Fibroblast of lung (primary cell): ENCODE measurements around the gene CHST1. TPM values are rescaled to one million over a fixed set of nuclear protein-coding genes. Genes with fewer than 3 reads are reported as not detected.

Experiments
- DNase-seq, 2 donors: peaks; one replicate each; pipeline versions ENCODE4 v3.0.0 to v3.0.0-alpha.2; 2010; ENCODE audit warnings: low read depth in 2 of 2
- H2AFZ ChIP-seq: 2 replicates; pipeline ENCODE4 v1.5.1; 2012; ENCODE audit warnings: low read length, control low read depth, inconsistent platforms
- H3K27ac ChIP-seq: 2 replicates; pipeline ENCODE4 v1.5.1; 2011; ENCODE audit warnings: low read length, control low read depth; ENCODE audit not compliant: insufficient read depth
- H3K27me3 ChIP-seq: 2 replicates; pipeline ENCODE4 v1.5.1; 2011; ENCODE audit warnings: mild to moderate bottlenecking, low read length; ENCODE audit not compliant: control insufficient read depth, insufficient read depth
- H3K36me3 ChIP-seq: 2 replicates; pipeline ENCODE4 v1.5.1; 2011; ENCODE audit warnings: low read length; ENCODE audit not compliant: control insufficient read depth, insufficient read depth
- H3K4me1 ChIP-seq: 2 replicates; pipeline ENCODE4 v1.5.1; 2011; ENCODE audit warnings: low read length; ENCODE audit not compliant: control insufficient read depth, insufficient read depth; ENCODE audit errors: extremely low read depth
- H3K4me2 ChIP-seq: 2 replicates; pipeline ENCODE4 v1.5.1; 2011; ENCODE audit warnings: low read length, control low read depth; ENCODE audit not compliant: insufficient read depth; ENCODE audit errors: extremely low read depth
- H3K4me3 ChIP-seq, 4 experiments: fragments of 200-600 bp in 1 of 4; sonication (generic) in 1 of 4; replicated peaks in 1 of 4; 2 replicates each; pipeline ENCODE4 v1.5.1; 2011 to 2016; ENCODE audit warnings: low read length in 4 of 4, low read depth in 3 of 4, mild to moderate bottlenecking in 3 of 4, control low read depth in 2 of 4, inconsistent platforms in 1 of 4, mixed read lengths in 1 of 4; ENCODE audit not compliant: insufficient read depth in 1 of 4; ENCODE audit errors: control extremely low read depth in 1 of 4
- H3K79me2 ChIP-seq: 2 replicates; pipeline ENCODE4 v1.5.1; 2012; ENCODE audit warnings: mild to moderate bottlenecking, low read length, inconsistent platforms; ENCODE audit not compliant: control insufficient read depth, insufficient read depth
- H3K9ac ChIP-seq: 2 replicates; pipeline ENCODE4 v1.5.1; 2011; ENCODE audit warnings: mild to moderate bottlenecking, low read length, control low read depth; ENCODE audit not compliant: insufficient read depth
- H3K9me3 ChIP-seq: 2 replicates; pipeline ENCODE4 v1.5.1; 2012; ENCODE audit warnings: low read depth, low read length; ENCODE audit not compliant: control insufficient read depth, insufficient read depth
- H4K20me1 ChIP-seq: 2 replicates; pipeline ENCODE4 v1.5.1; 2011; ENCODE audit warnings: low read length; ENCODE audit not compliant: control insufficient read depth, insufficient read depth; ENCODE audit errors: extremely low read depth
- EZH2 ChIP-seq: IDR thresholded peaks from 2 replicates; pipeline ENCODE4 v1.5.1; 2012; ENCODE audit warnings: low read length, control low read depth, mild to moderate bottlenecking; ENCODE audit errors: missing control alignments
- polyA plus RNA-seq, 2 donors: library from polyadenylated mRNA; depleted of rRNA in 1 of 2; stranded (reverse) in 1 of 2; unstranded in 1 of 2; fragments of >200 nt; gene quantifications; 2 replicates each; pipeline ENCODE4 v1.2.1, GENCODE V29; 2011 to 2012; ENCODE audit warnings: missing spikeins in 1 of 2
- total RNA-seq: library from RNA; depleted of rRNA; stranded (reverse); fragments of >200 nt; gene quantifications from 2 replicates; pipeline ENCODE4 v1.2.1, GENCODE V29; 2014
- TF ChIP-seq, protein P1 (sequence below), 2 donors: IDR thresholded peaks in 1 of 2; conservative IDR thresholded peaks in 1 of 2; 1 replicate in 1 of 2; 2 replicates in 1 of 2; pipeline ENCODE4 v1.5.1; 2011 to 2012; ENCODE audit warnings: low read length in 2 of 2, control low read depth in 1 of 2, inconsistent platforms in 1 of 2, low read depth in 1 of 2, mild to moderate bottlenecking in 1 of 2

The CHST1 gene
- total and polyA plus RNA-seq, 2 donors (not counting 1 experiment from before 2014, with no cell fraction given) = under 0.01 to 0.17 TPM

DNA sequence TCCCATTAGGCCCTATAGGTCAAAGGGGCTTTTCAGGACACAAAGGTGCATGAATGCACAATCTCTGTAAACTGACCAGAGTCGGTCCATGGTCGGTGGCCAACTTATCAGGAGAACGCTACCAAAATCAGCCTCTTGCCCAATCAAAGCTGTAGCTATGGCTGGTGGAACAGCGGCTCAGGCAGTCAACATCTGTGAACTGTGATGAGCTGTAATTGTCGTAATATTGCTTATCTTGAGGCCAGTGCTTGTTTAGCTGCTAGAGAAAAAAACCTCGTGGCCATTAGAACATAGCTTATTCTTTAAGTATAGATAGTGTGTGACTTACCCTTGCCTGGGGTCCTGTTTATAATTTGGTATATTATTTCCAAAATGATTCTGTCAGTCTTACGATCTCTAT, 14.4 kb upstream of the CHST1 start:
- Histone ChIP-seq H3K9ac (no peak overlapping the region), H2AFZ (no peak overlapping the region), H4K20me1 (no peaks in the 10 kb centered on the region), H3K27me3 (no peaks in the 10 kb centered on the region), H3K27ac (no peak overlapping the region), H3K4me1 (no peaks in the 10 kb centered on the region), H3K4me3 (no peak overlapping the region), H3K4me2 (no peak overlapping the region), H3K36me3 (no peaks in the 10 kb centered on the region), H3K79me2 (no peaks in the 10 kb centered on the region), H3K9me3 (no peaks in the 10 kb centered on the region)
- DNase-seq = no peak
- TF ChIP-seq EZH2 = no peak
- TF ChIP-seq, protein P1, sequence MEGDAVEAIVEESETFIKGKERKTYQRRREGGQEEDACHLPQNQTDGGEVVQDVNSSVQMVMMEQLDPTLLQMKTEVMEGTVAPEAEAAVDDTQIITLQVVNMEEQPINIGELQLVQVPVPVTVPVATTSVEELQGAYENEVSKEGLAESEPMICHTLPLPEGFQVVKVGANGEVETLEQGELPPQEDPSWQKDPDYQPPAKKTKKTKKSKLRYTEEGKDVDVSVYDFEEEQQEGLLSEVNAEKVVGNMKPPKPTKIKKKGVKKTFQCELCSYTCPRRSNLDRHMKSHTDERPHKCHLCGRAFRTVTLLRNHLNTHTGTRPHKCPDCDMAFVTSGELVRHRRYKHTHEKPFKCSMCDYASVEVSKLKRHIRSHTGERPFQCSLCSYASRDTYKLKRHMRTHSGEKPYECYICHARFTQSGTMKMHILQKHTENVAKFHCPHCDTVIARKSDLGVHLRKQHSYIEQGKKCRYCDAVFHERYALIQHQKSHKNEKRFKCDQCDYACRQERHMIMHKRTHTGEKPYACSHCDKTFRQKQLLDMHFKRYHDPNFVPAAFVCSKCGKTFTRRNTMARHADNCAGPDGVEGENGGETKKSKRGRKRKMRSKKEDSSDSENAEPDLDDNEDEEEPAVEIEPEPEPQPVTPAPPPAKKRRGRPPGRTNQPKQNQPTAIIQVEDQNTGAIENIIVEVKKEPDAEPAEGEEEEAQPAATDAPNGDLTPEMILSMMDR (conservative IDR thresholded peaks at IDR 0.05 in 1 of 2, IDR thresholded peaks at IDR 0.05 in 1 of 2; ENCODE audit: low read depth in 1 of 2, low read length in 2 of 2) = no peak

DNA sequence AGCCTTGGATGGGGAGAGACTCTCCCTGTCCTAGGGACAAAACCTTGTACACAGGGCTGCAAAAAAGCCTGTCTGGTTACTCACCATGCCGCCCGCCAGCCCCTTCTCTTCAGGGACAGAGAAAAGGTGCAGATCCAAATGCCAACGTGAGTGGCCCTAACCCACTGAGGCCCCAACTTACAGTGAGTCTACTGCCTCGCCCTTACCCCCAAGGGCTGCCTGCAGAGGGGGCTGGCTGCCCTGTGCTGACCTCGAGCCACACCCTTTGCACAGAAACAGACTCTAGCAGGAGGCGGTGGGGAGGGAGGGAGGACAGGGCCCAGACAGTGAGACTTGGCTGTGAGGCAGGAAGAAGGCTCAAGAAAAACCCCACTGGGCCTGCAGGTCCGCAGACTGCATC, 13.6 kb upstream of the CHST1 start:
- Histone ChIP-seq H2AFZ (no peak overlapping the region), H3K9ac (no peak overlapping the region), H4K20me1 (no peaks in the 10 kb centered on the region), H3K27ac (no peak overlapping the region), H3K79me2 (no peaks in the 10 kb centered on the region), H3K4me3 (no peak overlapping the region), H3K4me1 (no peaks in the 10 kb centered on the region), H3K4me2 (no peak overlapping the region), H3K36me3 (no peaks in the 10 kb centered on the region), H3K27me3 (no peaks in the 10 kb centered on the region), H3K9me3 (no peaks in the 10 kb centered on the region)
- DNase-seq = no peak
- TF ChIP-seq, protein P1 (conservative IDR thresholded peaks at IDR 0.05 in 1 of 2, IDR thresholded peaks at IDR 0.05 in 1 of 2; ENCODE audit: low read depth in 1 of 2, low read length in 2 of 2) = no peak
- TF ChIP-seq EZH2 = no peak

DNA sequence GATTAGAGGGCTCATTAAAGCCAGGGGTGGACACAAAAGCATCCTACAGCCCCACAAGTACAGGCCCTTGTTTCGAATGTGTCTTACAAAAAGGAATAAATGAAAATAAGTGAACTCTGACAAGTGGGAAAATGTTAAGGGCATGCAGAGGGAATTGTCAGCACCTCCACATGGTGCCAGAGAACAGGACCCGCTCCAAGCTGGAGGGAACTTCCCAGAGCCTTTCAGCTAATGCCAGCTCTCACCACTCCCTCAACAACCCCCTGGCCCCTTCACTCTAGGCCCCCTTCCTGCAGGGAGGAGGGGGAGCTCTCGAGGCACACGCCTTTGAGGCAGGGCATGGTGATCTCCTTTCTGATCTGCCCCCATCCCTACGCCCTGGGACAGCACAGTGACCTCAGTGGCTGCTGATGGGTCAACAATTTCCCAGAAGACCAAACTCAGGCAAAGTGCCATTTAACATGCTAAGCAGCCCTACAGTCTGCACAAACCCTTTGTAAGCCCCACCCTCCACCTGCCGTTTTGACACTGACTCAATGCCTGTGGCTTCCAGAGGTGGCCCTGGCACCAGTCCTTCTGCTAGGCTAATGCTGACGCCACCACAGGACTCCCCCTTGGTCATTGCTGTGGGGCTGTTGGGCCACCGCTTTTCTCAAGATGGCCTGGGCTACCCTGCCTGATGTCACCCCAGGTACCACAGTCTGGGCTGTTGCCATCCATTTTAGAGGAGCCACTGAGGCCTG, 12.5 kb upstream of the CHST1 start:
- Histone ChIP-seq H2AFZ (no peak overlapping the region), H3K36me3 (no peaks in the 10 kb centered on the region), H3K79me2 (no peaks in the 10 kb centered on the region), H3K4me1 (no peaks in the 10 kb centered on the region), H3K4me3 (no peak overlapping the region), H3K27me3 (no peaks in the 10 kb centered on the region), H3K4me2 (no peak overlapping the region), H3K9me3 (no peaks in the 10 kb centered on the region), H4K20me1 (no peaks in the 10 kb centered on the region), H3K9ac (no peak overlapping the region), H3K27ac (no peak overlapping the region)
- DNase-seq = no peak
- TF ChIP-seq, protein P1 (conservative IDR thresholded peaks at IDR 0.05 in 1 of 2, IDR thresholded peaks at IDR 0.05 in 1 of 2; ENCODE audit: low read depth in 1 of 2, low read length in 2 of 2) = no peak
- no peak for TF ChIP-seq EZH2
